NB4 (cell line): ENCODE data around the gene PIAS4.

Source experiments
- DNase-seq: peaks from one replicate; pipeline ENCODE4 v3.0.0; 2010; ENCODE audit warnings: low read depth
- H3K4me3 ChIP-seq: one replicate; pipeline ENCODE4 v1.5.1; 2011; ENCODE audit warnings: mild to moderate bottlenecking, low read depth, low read length, moderate library complexity
- MAX ChIP-seq: IDR thresholded peaks from 2 replicates; pipeline ENCODE4 v1.6.1; 2011; ENCODE audit warnings: low read depth, low read length
- MYC ChIP-seq: IDR thresholded peaks from 2 replicates; pipeline ENCODE4 v1.6.1; 2011; ENCODE audit warnings: low read depth, low read length
- POLR2A ChIP-seq: IDR thresholded peaks from 2 replicates; pipeline ENCODE4 v1.6.1; 2011; ENCODE audit warnings: mild to moderate bottlenecking; ENCODE audit not compliant: insufficient read length; ENCODE audit errors: extremely low read depth
- TF ChIP-seq, protein P1 (sequence below): IDR thresholded peaks from one replicate; pipeline ENCODE4 v1.5.1; 2012; ENCODE audit warnings: low read depth, low read length

PIAS4 gene

GRCh38 chr19:4030552-4030951 lies 23.0 kb downstream of the PIAS4 start:
- no peak overlapping the region for H3K4me3 ChIP-seq
- no peak for DNase-seq
- TF ChIP-seq, protein P1, sequence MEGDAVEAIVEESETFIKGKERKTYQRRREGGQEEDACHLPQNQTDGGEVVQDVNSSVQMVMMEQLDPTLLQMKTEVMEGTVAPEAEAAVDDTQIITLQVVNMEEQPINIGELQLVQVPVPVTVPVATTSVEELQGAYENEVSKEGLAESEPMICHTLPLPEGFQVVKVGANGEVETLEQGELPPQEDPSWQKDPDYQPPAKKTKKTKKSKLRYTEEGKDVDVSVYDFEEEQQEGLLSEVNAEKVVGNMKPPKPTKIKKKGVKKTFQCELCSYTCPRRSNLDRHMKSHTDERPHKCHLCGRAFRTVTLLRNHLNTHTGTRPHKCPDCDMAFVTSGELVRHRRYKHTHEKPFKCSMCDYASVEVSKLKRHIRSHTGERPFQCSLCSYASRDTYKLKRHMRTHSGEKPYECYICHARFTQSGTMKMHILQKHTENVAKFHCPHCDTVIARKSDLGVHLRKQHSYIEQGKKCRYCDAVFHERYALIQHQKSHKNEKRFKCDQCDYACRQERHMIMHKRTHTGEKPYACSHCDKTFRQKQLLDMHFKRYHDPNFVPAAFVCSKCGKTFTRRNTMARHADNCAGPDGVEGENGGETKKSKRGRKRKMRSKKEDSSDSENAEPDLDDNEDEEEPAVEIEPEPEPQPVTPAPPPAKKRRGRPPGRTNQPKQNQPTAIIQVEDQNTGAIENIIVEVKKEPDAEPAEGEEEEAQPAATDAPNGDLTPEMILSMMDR: no peak
- TF ChIP-seq POLR2A (no peak), MYC (no peak), MAX (no peak)

GRCh38 chr19:4030981-4031380 lies 23.4 kb downstream of the PIAS4 start:
- no peak for DNase-seq
- TF ChIP-seq MYC: no peak
- TF ChIP-seq, protein P1: no peak
- H3K4me3 ChIP-seq: no peak overlapping the region

DNA sequence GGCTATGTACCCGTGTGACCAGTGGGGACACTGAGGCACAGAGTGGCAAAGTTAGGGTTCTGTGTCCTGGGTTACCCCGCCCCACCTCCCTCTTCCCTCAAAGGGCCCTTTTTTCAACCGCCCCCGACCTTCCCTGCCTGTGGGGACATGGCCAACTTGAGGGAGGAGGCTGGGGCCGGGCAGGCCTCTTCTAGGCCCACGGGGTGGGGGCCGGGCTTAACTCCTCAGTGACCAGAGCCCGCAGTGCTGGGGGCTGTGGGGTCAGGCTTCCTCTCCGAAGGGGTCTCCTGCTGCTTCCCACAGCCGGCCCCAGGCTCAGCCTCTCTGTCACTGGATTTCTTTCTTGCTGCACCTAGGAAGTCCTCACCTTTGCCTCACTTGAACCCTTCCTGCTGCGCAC lies 23.9 kb downstream of the PIAS4 start:
- no peak for DNase-seq
- TF ChIP-seq POLR2A: no peak
- TF ChIP-seq, protein P1: no peak
- TF ChIP-seq MAX: no peak
- no peak for TF ChIP-seq MYC
- H3K4me3 ChIP-seq: no peak overlapping the region

GRCh38 chr19:4032436-4032835 lies 24.9 kb downstream of the PIAS4 start:
- H3K4me3 ChIP-seq: no peak overlapping the region
- DNase-seq: no peak
- TF ChIP-seq MAX (no peak), MYC (no peak), POLR2A (no peak)
- TF ChIP-seq, protein P1: no peak

DNA sequence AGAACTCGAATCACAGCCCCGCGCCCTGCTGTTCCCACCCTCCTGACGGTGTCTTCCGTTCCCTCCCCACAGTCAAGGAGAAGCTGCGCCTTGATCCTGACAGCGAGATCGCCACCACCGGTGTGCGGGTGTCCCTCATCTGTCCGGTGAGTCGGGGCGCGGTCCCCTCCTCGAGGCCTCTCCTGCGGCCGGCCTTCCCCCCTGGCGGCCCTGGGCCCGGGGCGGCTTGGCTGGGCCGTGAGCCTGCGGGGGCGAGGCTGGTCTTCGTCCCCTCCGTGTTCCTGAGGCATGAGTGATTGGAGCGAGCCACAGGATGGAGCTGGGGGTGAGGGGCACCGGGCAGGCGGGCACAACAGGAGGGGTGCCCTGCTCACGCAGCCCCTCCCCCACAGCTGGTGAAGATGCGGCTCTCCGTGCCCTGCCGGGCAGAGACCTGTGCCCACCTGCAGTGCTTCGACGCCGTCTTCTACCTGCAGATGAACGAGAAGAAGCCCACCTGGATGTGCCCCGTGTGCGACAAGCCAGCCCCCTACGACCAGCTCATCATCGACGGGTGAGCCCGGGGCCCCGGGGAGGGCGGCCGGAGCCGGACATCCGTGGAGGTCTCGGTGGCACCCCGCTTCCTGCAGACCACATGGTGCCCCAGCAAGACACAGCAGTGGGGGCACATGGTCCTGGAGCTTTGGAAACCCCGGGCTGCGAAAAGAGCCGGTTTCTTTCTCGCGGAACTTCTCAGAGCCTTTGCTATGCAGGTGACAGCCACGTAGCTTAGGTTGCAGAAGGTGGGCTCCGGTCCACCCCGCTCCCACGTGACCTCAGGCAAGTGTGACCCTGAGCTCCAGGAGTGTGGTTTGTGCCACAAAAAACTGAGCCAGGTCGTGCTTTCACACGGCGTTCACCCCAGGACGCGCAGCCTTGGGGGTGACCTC lies 25.8 kb downstream of the PIAS4 start:
- no peak overlapping the region for H3K4me3 ChIP-seq
- no peak for DNase-seq
- TF ChIP-seq POLR2A: no peak
- no peak for TF ChIP-seq MAX
- TF ChIP-seq, protein P1: no peak
- no peak for TF ChIP-seq MYC
